AG04449 (cell line): ENCODE data around the gene NUCB1.

Source experiments
- CTCF ChIA-PET: fragments of 350-600 bp; formaldehyde crosslinking; extraction: SDS; loops from one replicate; lab custom pipeline; 2021; ENCODE audit warnings: antibody characterized with exemption; lab: Yijun Ruan, JAX
- POLR2A ChIA-PET: fragments of 400-600, 350-600 bp; formaldehyde crosslinking; extraction: SDS; loops from one replicate; lab custom pipeline; 2020; ENCODE audit warnings: antibody characterized with exemption, inconsistent platforms; lab: Yijun Ruan, JAX
- DNase-seq: peaks from one replicate; pipeline ENCODE4 v3.0.0-alpha.2; 2010; ENCODE audit warnings: low read depth, low spot score
- H3K4me3 ChIP-seq: 2 replicates; pipeline ENCODE4 v1.5.1; 2011; ENCODE audit warnings: low read depth, mild to moderate bottlenecking, control low read depth, low read length
- CTCF ChIP-seq: IDR thresholded peaks from one replicate; pipeline ENCODE4 v1.5.1; 2011; ENCODE audit warnings: mild to moderate bottlenecking, moderate library complexity, low read length, control low read depth, inconsistent platforms; ENCODE audit not compliant: insufficient read depth; ENCODE audit errors: missing control alignments

The NUCB1 gene

GRCh38 chr19:48858984-48859710, 41.0 kb upstream of the NUCB1 start:
- ChIA-PET CTCF (no interaction called here), POLR2A (no interaction called here)
- H3K4me3 ChIP-seq, result no peak overlapping the region
- no peak for TF ChIP-seq CTCF
- DNase-seq, result no peak

GRCh38 chr19:48859711-48860572, 40.2 kb upstream of the NUCB1 start:
- ChIA-PET CTCF (interaction anchor here (1.0 kb wide), 1 partner anchor 18 kb away, joined by 3 read pairs; no protein-coding TSS in a partner anchor), POLR2A (no interaction called here)
- no peak overlapping the region for H3K4me3 ChIP-seq
- no peak for TF ChIP-seq CTCF
- no peak for DNase-seq

DNA sequence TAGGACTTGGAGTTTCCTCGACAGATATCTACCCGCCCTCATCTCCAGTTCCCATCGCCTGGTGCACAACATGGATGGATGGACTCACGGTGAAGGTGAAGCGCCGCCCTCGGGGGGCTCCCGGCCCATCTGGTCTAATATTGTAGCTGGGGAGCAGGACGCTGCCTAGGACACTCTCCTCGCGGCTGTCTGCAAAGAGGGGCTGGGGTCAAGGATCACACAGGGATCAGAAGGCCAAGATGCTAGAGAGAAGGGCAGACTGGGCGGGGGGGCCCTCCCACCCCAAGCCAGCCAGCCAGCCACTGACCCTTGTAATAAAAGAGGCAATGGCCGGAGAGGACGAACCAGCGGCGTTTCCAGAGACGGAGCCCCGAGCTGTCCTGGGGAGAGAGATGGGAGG, 38.8 kb upstream of the NUCB1 start:
- ChIA-PET CTCF (interaction anchor here (2.4 kb wide), 1 partner anchor 19 kb away, joined by 8 read pairs; no protein-coding TSS in a partner anchor), POLR2A (no interaction called here)
- no peak for DNase-seq
- no peak for TF ChIP-seq CTCF
- H3K4me3 ChIP-seq, result no peak overlapping the region

GRCh38 chr19:48862827-48863226, 37.3 kb upstream of the NUCB1 start:
- TF ChIP-seq CTCF, result no peak
- ChIA-PET CTCF (interaction anchor here (2.4 kb wide), 1 partner anchor 21 kb away, joined by 8 read pairs; no protein-coding TSS in a partner anchor), POLR2A (no interaction called here)
- no peak overlapping the region for H3K4me3 ChIP-seq
- DNase-seq, result no peak

DNA sequence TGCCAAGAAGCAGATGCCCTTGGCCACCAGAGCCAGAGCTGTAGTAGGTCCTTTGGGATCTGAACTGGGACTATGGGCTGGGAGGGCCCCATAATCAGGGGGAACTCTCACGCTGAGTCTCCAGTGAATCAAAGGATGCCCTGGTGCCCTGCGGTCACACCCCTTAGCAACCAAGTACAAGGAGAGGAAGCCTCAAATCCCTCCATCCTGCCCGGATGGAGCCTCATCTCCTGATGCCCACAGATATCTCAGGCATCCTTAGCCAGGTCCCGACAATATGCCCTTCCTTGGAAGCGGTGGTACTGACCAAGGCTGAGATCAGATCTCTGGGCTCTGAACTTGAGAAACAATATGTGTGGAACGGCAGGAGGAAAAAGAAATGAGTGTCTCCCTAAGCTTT, 33.4 kb upstream of the NUCB1 start:
- H3K4me3 ChIP-seq, result no peak overlapping the region; the same call in 1 of the 2 replicates
- no peak for TF ChIP-seq CTCF
- ChIA-PET POLR2A (no interaction called here), CTCF (interaction anchor here (1.0 to 4.4 kb wide), 6 partner anchors 10 to 78 kb away, joined by 3 to 21 read pairs (median 5); no protein-coding TSS in a partner anchor)
- DNase-seq, result no peak
